GM21423 (cell line): ENCODE results near the gene STX18.
"Not testable (repeated sequence)": the region's sequence is repeated elsewhere in the genome, so short reads cannot be mapped to it uniquely, and the experiment has no call there.

Experiments
- ATAC-seq: cut with Tn5 transposase; IDR thresholded peaks from one replicate; pipeline ENCODE4 v1.9.1; 2021; ENCODE audit warnings: mild to moderate bottlenecking, moderate library complexity; ENCODE audit not compliant: unreplicated experiment

STX18 gene

GRCh38 chr4:4485806-4486205 is 56.0 kb downstream of the STX18 start:
- ATAC-seq = no peak

GRCh38 chr4:4481399-4481994 is 60.4 kb downstream of the STX18 start:
- no peak for ATAC-seq

DNA sequence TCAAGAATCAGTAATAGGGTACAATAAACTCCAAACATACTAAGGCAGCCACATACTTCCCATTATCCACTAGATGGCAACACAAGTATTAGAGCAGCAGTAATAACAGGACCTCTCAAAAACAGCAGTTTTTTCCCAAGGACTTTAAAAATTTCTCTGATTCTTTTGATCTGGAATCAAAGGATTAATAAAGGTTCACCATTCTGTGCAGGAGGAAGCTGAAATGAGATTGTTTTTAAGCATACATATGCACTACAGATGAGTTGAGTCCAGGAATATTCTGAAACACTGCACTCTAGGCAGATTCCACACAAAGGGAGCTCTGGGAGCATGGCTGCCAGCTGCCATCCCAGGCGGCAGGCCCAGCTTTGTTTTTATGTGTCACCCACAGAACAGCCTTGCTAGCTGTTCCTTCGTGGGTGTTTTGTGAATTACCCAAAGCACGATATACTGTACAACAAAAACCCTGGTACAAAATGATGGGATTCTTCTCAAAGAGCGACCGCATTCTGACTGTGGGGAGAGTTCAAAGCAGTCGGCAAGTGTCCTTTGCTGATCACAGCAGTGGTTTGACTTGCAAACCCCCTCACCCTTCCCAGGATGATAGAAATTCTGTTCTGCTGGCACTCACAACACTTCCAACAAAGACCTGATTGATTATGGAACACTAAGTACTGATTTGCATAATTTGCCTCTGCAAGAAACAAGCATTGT is 61.0 kb downstream of the STX18 start:
- no peak for ATAC-seq

- no peak for ATAC-seq
These were observed 61.6 kb downstream of the STX18 start for GRCh38 chr4:4480205-4480604.

DNA sequence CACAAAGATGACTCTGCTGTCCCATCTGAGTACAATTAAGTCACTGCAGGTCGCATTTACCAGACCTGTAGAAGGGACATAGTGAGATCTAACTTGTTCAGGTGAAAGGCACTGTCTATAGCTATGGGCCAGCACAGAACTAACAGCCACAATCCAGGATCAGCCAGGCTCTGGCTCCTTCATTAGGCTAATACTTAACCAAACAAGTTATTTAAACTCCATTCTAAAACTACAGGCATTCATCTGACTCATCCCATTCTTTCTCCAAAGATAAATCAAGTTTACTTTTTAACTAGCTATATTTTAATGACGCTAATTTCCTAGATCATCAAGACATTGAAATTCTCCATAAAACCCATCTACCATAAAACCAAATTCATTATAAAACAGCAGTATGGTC is 62.5 kb downstream of the STX18 start:
- ATAC-seq = no peak

GRCh38 chr4:4477796-4478195 is 64.1 kb downstream of the STX18 start:
- no peak for ATAC-seq

GRCh38 chr4:4477391-4477790 is 64.5 kb downstream of the STX18 start:
- no peak for ATAC-seq

DNA sequence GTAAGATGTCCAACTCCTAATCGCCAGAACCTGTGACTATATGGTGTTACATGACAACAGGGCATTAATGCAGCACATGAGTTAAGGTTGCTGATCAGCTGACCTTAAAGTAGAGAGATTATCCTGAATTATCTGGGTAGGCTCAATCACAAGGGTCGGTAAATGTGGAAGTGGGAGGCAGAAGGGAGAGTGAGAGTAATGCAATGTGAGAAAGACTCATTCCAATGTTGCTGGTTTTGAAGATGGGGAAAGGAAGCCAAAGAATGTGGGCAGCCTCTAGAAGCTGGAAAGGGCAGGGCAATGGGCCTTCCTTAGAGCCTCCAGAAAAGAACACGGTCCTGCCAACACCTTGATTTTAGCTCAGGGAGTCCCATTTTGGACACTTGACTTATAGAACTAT is 67.4 kb downstream of the STX18 start:
- no peak for ATAC-seq

- no peak for ATAC-seq
These were observed 69.4 kb downstream of the STX18 start for GRCh38 chr4:4472344-4472958.

GRCh38 chr4:4471195-4471594 is 70.7 kb downstream of the STX18 start:
- no peak for ATAC-seq

DNA sequence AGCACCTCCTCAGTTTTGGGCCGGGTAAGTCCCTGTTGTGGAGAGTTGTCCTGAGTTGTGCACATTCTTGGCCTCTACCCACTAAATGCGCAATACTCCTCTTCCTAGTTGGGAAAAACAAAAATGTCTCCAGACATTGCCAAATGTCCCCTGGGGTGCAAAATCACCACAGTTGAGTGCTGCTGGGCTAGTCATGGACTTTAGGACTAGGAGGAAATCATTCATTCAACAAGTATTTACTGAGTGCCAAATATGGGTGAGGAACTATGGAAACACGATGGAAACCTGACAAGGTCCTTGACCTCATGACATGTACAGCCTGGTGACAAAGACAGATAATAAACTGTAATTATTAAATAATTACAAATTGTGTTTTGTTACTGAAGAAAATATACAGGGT is 71.6 kb downstream of the STX18 start:
- no peak for ATAC-seq

GRCh38 chr4:4465238-4465637 is 76.6 kb downstream of the STX18 start:
- not testable (repeated sequence) for ATAC-seq

DNA sequence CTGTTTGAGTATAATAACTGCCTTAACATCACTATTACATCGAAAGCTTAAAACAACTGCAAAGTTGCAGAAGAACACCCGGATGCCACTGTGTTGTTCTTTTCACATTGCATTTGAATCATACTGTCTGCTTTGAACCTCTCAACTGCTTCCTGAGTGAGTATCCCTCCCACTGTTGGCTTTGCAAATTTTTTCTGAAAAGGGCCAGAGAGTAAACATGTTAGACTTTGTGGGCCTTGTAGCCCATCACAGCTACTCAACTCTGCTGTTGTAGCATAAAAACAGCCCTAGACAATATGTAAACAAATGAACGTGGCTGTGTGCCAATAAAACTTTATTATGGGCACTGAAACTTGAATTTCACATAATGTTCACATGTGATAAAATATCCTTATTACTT is 78.9 kb downstream of the STX18 start:
- ATAC-seq = no peak

DNA sequence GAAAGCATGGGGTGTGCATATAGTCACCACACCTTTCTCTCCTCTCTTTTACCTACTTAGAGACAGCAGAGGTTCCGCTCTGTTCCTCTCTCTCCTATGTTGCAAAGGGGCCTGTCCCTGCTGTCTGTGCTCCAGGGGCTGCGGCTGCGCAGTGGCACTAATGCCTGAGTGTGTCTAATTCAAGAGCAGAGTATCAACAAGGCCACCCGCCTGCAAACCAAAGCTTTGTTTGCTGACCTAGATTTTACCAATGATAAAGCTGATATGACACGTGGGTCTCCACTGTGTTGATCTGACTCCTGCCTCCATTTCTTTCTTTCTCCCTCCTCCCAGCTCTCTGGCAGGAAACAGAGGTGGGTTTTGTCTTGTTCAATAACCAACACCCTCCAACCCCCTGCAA is 80.0 kb downstream of the STX18 start:
- no peak for ATAC-seq

- ATAC-seq = no peak
These were observed 80.7 kb downstream of the STX18 start for GRCh38 chr4:4461178-4461577.

- ATAC-seq = no peak
These were observed 81.1 kb downstream of the STX18 start for GRCh38 chr4:4460759-4461158.

DNA sequence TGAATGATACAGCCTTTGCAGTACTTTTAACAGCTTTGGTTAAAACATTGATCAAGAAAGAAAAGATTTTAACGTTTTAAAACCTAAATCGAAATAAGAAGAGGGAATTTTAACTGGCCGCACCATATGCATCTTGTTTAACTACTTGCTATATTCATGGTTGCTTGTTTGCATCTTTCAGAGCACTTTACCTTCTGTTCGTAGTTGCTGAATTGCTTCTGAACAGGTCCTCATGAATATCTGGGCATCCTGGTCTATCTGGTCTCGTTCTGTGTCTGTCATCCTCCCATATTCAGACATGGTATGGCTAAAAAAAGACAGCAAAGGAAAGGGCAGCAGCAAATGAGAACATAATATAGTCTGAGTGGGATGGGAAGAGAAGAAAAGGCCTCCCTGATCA is 82.7 kb downstream of the STX18 start:
- no peak for ATAC-seq

GRCh38 chr4:4457803-4458553 is 83.9 kb downstream of the STX18 start:
- ATAC-seq = no peak

DNA sequence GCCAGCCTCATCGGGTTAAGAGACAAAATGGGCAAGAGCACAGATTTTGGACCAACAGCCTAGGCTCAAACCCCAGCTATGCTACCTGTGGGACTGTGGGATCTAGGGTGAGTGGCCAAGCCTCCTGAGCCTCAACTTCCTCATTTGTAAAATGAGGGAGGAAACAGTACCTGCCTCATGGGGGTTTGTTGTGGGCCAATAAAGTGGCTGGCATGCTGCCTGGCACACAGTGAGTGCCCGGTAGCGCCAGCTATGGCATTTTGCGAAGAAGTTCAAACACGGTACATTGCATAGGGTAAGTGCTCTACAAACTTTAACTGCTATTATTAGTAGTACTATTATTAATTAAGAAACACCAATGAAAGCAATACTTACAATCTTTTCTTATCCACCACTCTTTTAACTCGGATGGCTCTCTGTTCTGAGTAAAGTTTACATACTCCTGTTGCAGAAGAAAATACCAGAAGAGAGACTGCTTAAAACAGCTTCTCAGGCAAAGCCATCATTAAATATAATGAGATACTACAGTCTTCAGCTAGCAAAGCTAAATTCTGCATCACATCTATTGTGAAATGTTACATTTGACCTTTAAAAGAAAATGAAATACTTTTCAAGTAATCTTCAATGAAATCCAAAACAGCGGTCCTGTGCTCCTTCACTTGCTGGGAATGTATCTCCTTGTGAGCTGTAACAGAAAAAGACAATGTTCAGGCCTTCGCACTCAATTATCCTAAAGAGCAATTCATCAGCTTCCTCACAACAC is 84.9 kb downstream of the STX18 start:
- no peak for ATAC-seq

GRCh38 chr4:4456351-4456750 is 85.5 kb downstream of the STX18 start:
- no peak for ATAC-seq
